ENCODE measurements around the gene MAP2K5. TPM values are rescaled to one million over a fixed set of nuclear protein-coding genes. Genes with fewer than 3 reads are reported as not detected.

Gene MAP2K5
- total and polyA plus RNA-seq, 9 of the 15 experiments (the other 6 are each of a cell fraction or from before 2014, with no cell fraction given), result 0.41 to 16.5 (median 7.5) TPM

GRCh38 chr15:67828969-67829646 is 286.6 kb downstream of the MAP2K5 start:
- Histone ChIP-seq H3K4me2 (ENCODE audit: insufficient read depth, low read length) (no peak overlapping the region), H3K27me3 (ENCODE audit: control insufficient read depth in 2 of 2, insufficient read depth in 2 of 2, low read length in 2 of 2) (peaks cover 9 to 23% of the 10 kb centered on the region in 2 experiments; a peak in 4 of 5 replicates), H4K20me1 (replicated peaks; ENCODE audit: control insufficient read depth, insufficient read depth, low read length) (no peaks in the 10 kb centered on the region; the same call in 1 of the 2 replicates), H3K36me3 (ENCODE audit: control insufficient read depth, insufficient read depth, low read length) (no peaks in the 10 kb centered on the region), H3K4me1 (replicated peaks in 1 of 2; ENCODE audit: control insufficient read depth in 2 of 2, insufficient read depth in 2 of 2, low read length in 2 of 2) (peaks cover 0 to 25% of the 10 kb centered on the region in 2 experiments; a peak in 3 of 5 replicates), H3K9ac (ENCODE audit: insufficient read depth in 1 of 2, low read depth in 2 of 2, low read length in 2 of 2) (no peak overlapping the region), H3K4me3 (no peak overlapping the region), H3K27ac (ENCODE audit: extremely low read depth, low read depth, low read length) (no peak overlapping the region), H3K9me3 (replicated peaks; ENCODE audit: control insufficient read depth, insufficient read depth, low read depth, low read length) (no peaks in the 10 kb centered on the region; the same call in 1 of the 2 replicates), H3K9me1 (ENCODE audit: control insufficient read depth, insufficient read depth, low read length) (no peaks in the 10 kb centered on the region), H3K79me2 (ENCODE audit: control insufficient read depth, insufficient read depth, low read length) (no peaks in the 10 kb centered on the region), H2AFZ (ENCODE audit: low read depth, low read length) (no peak overlapping the region)
- no peak for FAIRE-seq
- in situ Hi-C loops (cut with MboI), result no loop called here
- 66% methylated on average over 31 of the region's 54 CpGs for WGBS (ENCODE audit: insufficient coverage, low coverage, missing lambda C conversion rate)
- no peak for ATAC-seq
- CTCF ChIA-PET (ENCODE audit: low intra/inter-chr PET ratio), result no interaction called here
- POLR2A ChIA-PET, result interaction anchor here (0.6 kb wide), 1 partner anchor 10 kb away, joined by 3 read pairs; no protein-coding TSS in a partner anchor
- no TSS peak for BruUV-seq (replicated peaks)
- DNase-seq (ENCODE audit: extremely low read depth in 1 of 4, low spot score in 3 of 4), result no peak
- TF ChIP-seq KLF13 (tag; IDR thresholded peaks at IDR 0.05; ENCODE audit: borderline replicate concordance, low read depth) (no peak), CREB3 (tag; conservative IDR thresholded peaks at IDR 0.05; ENCODE audit: low read depth) (no peak), ZBTB33 (CRISPR knock-in tag; IDR thresholded peaks at IDR 0.05) (peak; percentile 4; the same call in 1 of the 2 replicates), ELK3 (CRISPR knock-in tag; IDR thresholded peaks at IDR 0.05) (no peak), HBP1 (CRISPR knock-in tag; IDR thresholded peaks at IDR 0.05) (no peak)
- intact Hi-C loops (cut with micrococcal nuclease), result no loop called here
